Cortex of kidney (tissue), 1 donor: ENCODE results near the gene RAD51B.

Experiments
- DNase-seq: peaks from one replicate; lab custom pipeline; 2025; lab: John Stamatoyannopoulos, UW

RAD51B gene

DNA sequence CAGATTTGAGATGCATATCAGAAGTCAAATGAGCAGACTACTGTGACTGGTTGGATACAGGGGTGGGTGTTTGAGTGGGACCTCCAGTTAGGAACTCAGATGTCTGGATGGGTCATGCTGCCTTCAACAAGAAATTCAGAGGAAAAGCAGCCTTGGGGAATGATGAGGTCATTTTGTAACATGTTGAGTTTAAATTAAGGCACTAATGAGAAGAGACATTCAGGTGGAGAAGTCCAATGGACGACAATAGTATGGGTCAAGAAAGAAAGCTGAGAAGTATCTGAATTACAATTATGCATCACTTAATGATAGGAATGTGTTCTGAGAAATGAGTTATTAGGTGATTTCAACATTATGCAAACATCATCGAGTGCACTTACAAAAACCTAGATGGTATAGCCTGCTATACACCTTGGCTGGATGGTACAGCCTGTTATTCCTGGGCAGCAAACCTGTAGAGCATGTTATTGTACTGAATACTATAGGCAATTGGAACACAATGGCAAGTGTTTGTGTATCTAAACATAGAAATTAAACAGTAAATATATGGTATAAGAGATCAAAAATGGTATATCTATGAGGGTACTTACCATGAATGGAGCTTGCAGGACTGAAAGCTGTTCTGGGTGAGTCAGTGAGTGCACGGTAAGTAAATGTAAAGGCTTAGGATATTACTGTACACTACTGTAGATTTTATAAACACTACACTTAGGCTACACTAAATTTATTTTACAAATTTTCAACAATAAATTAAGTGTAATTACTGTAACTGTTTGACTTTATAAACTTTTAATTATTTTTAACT is 414.7 kb downstream of the RAD51B start:
- DNase-seq: no peak

DNA sequence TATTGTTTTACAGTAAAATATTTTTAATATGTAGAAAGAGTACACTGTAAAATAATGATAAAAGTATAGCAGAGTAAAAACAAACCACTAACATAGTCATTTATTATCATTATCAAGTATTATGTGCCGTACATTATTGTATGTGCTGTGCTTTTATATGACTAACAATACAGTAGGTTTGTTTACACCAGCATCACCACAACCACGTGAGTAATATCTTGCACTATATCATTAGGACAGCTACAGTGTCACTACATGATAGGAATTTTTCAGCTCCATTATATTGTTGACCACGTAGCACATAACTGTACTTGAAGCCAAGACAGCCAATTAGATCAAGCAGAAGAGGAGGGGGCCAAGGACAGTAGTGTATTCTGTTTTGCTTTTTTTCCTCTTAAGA is 415.4 kb downstream of the RAD51B start:
- DNase-seq: no peak

DNA sequence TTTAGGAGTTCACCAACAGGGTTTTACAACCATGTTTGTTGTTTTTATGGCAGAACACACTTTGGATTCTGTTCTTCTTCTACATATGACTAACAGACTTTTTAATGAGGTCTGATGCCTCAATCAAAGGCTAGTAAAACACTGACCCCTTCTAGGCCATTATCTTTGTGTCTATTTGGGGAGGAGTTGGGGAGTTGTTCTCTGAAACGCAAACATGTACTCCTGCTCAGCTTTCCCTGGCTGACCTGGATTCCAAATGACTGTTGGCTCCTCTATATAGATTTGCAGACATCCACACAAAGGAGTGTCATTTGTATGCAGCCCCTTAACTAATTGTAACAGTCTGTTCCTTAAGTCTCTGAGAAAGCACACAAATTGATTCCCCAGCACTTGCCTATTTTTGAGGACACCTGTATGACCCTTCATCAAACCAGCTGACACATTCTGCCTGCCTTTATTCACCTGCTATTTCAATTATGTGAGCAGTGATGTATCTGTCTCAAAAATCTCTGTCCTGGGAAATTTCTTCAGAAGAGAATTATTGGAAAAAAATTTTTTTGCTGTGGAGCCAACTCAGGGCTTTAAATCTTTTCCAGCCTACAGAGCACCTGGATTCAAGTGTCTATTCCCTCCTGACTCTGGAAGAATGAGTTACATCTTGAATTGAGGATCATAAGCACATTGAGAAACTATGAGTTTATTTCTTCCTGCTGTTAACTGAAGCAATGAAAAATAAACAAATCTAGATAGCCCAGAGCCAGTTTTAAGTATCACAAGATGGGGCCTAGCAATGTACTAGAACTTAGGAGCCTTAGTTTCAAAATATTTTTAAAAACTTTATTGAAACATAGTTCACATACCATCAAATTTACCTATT is 417.2 kb downstream of the RAD51B start:
- DNase-seq: no peak

DNA sequence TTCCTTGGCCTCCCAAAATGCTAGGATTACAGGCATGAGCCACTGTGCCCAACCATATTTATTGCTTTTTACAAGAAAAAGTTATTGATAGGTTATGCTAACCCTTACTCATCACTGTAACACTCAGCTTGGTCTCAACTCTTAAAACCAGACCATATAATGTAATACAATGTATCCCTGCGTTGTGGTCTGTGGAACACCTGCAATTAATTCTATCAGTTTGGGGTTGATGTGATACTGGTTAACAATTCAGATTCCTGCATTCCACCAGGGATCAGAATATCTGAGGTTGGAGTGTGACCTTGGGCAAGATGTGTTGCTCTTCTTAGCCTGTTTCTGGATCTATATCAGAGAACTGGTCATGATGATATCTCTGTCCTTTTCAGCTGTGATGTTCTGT is 419.0 kb downstream of the RAD51B start:
- DNase-seq: no peak

DNA sequence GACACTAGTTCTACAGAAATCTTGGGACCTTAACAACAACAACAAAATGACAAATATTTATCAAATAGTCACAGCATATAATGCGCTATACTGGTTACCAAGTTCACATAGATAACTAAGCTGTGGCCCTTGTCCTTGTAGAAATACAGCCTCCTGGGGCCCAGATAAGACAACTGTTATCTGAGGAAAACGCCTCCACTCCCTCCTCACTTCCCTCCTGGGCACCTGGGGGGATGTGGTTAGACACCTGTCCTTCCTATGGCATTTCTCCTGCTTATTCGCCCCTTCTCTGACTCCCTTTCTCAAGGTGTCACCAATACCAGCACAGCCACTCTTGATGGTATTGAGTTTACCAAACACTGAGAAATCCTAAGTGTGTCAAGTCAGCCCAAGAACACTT is 419.4 kb downstream of the RAD51B start:
- DNase-seq: no peak

DNA sequence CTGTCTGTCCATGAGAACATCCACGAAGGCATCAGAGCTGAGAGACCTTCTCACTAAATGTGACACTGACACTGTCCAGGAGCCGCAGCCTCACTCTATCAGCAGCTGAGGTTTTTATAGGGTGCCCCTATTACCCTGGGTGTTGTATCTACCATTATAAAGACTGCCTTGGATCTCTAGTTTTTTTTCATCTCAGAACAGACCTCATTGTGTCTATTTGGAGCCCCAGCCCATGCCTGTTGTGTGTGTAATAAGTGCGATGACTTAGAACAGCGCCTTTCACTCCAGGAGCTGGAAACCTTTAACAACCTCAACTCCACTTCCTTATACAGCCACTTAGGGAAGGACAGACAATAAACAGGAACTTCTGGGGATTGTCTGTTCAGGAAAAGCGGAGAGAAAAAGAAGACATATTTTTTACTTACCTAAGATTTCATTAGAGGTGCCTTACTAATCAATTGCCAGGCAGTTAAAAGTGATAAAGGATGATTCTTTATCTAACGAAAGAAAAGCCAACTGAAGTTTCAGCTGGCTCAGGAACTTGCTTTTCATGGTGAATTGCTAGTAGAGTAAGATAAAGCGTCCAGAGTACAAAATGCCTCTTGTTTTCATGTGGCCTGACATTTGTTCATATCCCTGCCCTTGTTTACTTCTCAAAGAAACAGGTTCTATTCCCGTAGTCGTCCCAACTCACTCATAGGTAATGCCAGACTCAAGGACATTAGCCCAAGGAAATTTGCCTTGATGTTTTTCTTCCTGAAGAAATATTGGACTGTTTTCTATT is 420.6 kb downstream of the RAD51B start:
- DNase-seq: no peak

DNA sequence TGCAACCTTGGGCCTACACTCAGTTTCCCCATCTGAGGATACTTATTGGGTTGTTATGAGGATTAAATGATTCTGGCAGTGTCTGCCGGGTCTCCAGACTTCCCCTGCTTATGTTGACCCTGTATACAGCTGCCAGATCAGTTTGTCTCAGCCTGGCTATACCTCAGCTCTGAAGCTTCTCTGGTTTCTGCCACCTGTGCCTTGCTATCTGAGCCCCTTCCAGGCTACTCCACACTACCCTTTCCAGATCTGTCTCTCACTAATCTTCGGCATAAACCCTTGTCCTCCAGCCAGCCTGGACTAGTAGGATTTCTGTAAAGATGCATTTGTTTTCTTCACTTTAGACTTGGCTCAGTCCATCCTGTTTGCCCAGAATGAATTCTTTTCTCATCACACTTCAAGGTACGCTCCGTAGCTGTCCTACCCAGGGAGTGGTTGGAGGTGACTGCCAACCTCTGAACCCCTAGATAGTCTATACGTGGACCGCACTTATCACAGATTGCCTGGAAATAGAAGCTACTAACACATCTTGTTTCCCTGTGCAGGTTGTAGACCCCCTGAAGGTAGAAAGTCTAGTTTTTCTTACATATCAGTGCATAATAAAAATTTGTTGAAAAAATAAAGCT is 422.4 kb downstream of the RAD51B start:
- DNase-seq: no peak

DNA sequence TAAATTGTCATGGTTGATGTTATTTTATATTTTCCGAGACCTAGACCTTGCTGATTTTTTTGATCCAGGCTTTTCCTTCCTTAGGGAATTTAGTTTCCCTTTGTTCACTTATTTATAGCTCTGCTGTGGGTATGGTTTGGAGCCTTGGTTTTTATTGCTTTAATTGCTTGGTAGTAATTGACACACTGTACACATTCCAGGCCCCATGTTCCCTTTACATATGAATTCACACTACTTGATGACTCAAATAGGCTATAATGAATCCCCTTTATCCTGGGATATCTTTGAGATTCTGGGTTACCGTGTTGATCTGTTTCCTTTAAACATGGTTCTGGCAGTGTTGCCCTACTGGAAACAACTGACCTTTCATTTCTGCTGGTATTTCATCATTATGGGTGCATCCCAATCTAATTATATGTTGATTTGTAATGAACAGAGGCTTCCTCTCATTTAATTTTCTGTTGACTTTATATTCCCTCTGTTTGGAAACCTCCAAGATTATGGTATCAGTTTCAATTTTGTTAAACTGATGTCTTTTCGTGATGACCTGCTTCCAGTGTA is 424.0 kb downstream of the RAD51B start:
- DNase-seq: no peak

DNA sequence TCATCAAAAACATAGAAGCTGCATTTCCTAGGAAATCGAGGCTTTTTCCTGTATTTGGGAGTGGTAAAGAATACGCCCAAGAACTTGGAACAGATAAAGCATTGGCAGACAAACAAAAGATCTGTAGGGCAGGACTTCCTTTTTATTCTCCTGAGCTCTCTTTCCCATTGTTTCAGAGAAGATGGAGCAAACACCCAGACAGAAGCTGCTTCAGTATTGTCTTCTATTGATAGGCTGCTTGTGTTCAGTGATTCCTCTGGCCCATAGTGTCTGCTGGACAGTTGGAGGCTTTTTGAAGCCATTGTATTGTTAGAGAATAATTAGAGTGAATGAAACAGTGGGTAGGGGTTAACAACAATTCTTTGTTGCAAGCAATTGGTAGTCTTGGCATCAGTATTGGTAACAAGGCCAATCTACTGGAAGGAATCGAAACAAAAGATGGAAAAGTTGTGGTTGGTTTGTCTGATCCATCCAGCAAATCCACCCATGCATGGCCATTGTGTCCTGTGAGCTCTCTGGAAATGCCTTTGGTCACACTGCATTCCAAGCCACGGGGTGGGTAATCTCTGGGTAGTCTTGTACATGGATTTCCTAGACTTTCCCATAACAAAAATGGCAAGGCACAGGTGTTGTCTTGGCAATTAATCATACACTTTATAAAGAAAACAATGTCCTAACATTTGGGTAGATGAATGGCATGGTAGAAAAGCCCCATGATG is 424.8 kb downstream of the RAD51B start:
- no peak for DNase-seq

DNA sequence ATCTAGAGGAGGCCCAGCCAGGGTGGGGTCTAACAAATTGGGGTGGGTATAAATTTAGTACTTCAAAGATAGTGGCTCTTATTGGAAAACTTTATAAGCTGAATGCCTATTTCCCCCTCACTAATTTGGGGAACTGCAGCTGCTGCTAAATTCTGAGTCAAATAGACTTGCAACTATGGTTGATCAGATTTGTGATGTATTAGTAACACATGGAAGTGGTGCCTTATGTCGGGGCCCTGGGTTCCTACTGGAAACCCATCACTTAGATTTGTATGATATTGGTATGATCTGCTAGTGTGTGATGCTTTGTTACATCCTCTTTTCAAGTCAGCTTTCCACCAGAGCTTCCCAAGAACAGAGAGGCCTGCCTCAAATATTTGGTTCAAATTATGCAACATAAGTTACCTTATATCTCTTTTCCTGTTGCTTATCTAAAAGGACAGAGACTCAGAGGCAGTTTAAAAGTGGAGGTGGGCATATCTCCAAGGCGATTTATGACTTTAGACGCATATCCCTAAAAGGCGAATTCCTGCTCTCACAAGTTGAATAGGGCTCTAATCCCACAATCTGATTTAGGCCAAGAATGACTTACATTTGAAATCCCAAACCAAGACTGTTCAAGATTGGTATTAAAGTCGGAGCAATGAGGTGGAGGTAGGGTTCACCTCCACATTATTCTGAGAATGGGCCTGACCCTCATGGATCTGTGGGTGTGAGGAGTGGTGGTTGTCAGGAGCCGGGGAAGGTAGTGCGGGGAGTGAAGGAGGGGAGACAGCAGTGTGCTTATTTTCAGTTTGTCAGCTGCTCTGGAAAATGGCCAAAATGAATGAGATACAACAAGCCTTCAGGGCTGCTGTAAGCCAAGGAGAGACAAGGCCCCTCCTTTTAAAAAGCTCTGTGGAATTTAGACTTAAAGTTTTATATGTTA is 425.8 kb downstream of the RAD51B start:
- DNase-seq: no peak

DNA sequence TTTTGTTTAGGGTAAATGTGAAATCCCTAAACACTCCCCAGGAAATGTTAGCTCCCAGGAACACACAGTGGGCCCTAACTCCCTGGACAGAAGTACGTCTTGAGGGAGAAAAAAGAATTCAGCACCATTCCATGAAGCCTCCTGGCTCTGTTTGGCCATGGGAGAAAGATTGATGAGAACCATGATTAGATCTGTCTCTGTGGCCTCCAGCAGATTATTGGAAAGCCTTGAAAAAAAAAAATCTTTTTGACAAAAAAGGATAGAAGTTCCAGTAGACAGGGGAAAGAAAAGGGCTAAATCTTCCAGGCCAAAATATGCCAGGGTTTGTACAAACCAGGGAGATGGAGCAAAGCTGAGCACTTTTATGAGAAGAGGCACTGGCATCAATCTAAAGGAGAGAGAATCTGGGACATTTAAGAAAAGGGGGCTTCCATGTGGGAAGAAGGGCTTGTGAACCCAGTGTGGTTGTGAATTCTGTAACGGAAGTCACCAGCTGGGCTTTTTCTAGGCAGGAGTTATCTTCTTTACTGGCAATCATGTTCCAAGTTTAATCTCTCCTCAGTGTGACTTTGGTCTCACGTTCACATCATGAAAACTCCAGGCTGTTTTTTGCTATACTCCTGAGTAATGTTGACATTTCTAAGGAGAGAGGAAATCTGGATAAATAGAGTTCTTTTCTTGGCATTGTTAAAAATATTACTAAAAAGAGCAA is 426.7 kb downstream of the RAD51B start:
- DNase-seq: no peak

DNA sequence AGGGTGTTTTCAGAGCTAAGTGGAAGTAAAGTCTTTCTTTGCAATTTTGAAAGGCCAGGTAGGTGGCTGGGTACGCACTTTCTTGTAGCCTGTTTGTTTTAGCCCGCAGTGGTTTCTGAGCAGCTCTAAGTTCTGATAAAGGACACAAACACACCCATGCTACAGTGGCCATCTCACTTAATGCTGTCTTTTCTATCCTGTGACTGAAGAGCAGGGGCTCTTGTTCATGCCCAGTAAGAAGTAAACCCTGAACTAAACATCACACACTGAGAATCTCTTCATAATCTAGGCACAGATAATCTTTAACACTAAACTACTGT is 427.2 kb downstream of the RAD51B start:
- no peak for DNase-seq

DNA sequence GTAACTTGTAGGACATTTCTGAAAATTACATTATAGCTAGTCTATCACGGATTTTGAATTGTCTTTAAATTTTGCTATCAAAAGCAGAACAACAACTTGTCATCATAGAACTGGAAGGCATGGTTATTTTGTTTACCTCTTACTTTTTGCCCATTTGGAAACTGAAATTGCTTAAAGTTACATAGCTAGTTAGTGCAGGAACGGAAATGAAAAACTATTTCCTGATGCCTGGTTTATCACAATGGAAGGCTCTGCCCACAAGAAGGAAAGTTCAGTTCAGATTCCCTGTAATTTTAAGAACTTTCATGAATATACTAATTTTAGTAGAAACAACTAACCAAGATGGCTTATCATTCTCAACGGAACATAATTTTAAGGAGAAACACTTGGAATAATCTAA is 427.7 kb downstream of the RAD51B start:
- no peak for DNase-seq

DNA sequence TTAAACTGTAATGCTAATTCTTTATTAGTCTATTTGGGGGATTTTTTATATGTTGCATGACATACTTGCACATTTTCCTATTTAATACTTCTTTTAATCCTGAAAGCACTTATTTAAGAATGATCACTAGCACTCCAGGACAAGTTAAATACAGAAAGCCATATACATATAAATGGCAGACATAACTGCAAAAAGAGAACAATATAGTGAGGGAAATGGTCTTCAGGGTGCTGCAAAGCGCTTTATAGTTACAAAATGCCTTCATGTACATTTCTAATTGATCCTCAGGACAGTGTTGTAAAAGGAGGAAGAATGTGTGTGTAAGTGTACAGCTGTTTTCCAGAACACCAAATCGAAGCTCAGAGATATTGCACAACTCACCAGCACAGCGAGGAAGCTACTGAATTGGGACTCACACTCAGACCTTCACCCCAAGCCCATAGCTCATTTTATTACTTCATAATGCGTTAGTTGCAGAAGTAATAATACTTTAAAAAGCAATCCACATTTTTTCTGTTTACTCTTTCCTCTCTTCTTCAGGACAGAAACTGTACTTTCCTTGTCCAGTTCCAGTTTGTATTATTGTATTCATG is 428.2 kb downstream of the RAD51B start:
- DNase-seq: no peak

DNA sequence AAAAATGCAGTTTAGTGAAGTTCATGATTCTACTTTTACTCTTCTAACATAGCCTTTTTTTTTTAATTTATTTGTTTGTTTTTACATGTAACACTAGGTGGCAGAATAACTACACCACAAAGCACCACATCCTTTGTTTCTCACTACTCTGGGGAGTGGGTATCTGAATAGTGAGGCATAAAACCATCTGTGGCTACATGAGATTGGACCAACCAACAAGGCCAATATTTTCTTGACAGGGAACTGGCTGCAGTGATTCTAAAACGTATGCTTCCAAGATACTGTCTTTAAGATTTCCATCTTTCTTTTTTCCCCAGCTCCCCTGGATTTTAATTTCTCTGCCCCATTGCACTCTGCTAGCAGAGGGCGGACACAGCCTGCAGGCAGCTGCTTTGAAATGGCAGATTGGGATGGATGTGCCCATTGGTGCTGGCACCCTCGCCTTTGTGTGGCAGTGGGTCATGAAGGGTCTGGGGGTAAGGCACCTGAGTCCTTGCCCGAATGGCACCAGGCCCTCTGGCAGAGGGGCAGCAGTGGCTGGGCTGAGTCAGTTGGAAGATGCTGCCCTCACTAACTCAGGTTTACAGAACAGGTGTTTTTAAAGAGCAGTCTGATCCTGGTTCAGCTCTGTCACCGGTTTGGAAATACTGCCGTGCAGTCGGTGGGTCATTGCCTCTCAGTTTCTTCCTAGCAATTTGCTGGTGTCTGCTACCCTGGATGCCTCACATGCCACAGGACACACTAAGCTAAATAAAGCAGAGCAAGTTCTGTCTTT is 429.1 kb downstream of the RAD51B start:
- DNase-seq: no peak

DNA sequence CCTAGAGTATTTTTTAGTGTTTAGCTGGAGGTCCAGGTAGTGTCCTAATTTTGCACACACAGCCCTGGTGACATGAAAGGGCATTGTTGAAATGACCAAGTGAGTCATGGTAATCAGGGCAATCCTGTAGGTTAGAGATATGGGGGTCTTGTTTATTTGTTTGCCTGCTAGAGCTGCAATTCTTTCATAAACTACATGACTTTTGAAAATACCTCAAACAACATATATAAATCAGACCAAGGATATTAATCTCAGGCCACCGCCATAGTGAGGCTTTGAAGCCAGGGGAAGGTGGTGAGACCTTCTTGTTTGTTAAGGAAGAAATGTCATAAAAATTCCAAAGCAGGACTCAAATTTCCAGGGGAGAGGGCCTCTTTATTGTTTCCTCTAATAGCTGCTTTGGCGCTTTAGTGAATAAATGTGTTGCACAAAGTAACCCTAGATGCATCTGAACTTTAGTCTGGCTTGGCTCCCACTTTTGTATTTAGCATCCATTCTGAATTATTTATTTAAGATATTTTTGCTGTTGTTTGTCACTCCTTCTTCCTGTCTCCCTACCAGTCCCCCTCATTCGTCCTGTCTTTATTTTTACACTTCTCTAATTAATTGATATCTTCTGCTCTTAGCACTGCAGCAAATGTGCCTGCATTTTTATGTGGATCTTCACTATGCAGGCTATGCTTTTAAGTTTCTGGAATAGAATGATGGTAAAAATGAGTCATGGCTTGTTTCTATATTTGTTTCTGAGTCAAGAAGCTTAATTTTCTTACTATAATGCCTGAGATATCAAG is 430.3 kb downstream of the RAD51B start:
- no peak for DNase-seq
